NCI-H2196 treated with DMSO at 0.1 percent for 48 hours (cell line): ENCODE measurements around the gene JADE1.

Experiments used
- DNase-seq: peaks from one replicate; lab custom pipeline; 2025; ENCODE audit not compliant: unreplicated experiment; lab: John Stamatoyannopoulos, UW

JADE1 gene

DNA sequence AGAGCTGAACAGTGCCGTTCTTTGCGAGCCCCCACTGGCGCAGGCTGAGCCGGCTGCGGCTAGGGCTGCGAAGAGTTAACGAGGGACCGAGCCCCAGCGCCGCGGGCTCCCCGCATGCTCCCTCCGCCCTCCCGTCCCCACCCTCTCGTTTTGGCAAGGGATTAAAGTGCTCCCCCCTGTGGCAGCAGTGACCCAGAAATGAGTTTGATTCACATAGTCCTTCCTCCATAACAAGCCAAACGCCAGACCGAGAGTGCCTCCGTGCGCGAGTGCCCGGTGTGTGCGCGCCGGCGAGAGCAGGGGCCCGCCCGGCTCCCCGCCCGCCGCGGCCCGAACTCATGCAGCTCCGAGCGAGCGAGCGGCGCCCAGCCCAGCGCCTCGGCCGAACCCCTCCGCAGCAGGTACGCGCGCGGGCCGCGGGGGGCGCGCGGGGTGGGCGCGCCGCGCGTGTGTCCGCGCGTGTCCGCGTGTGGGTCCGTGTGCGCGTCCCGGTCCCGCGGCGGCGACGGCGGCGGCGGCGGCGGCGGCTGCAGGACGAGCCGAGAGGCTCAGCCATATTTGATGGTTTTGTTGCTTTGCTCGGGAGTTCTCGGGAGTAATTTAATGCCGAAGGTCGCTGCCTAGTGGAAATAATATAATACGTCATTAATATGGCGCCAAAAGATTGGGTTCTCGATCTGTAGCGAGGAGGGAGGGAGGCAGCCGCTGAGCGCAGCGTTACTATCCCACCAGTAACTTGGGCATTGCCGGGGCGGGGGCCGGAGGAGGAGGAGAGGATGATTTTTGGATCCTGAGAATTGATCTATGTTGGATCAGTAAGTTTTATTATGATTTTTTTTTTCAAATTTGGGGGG lies at the start of gene JADE1:
Gene JADE1 (plus strand): TSS at position 224 of the 854 bp plus-strand sequence. CDS start 22,059 bp downstream, outside the sequence.
- peak; percentile 62 for DNase-seq

- DNase-seq: no peak
Measured at GRCh38 chr4:128766781-128767180, 42.7 kb upstream of the JADE1 start.

GRCh38 chr4:128768373-128768996 lies 41.0 kb upstream of the JADE1 start:
- DNase-seq: no peak

DNA sequence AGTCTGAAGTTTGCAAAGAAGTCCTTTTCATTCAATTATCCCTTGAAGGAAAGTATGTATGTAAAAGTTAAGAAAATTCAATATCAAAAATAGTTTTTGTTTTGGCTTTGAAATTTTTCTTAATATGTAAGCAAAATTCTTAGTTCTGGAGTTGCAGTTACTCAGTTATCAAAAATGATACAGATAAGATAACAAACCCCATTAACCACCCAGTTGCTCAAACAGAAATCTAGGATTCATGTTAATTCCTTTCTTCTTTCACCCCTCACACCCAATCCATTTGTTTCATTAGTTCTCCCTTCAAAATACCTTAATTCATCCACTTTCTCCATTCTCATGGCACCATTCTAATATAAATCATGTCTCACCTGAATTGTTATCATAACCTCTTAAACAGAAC lies 40.5 kb upstream of the JADE1 start:
- no peak for DNase-seq

DNA sequence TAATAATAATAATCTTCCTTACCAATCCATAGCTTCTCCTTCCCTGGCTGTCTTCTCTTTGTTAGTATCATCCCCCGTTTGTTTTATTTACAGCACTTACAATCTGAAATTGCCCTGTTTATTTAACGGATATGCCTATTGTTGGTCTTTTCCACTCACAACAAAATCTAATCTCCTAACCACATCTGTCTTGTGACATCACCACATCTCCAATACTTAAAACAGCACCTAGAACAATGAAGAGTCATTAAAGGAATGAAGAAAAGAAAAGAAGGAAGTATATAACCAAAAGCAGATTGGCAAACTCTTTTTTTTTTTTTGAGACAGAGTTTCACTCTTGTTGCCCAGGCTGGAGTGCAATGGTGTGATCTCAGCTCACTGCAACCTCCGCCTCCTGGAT lies 38.7 kb upstream of the JADE1 start:
- no peak for DNase-seq

DNA sequence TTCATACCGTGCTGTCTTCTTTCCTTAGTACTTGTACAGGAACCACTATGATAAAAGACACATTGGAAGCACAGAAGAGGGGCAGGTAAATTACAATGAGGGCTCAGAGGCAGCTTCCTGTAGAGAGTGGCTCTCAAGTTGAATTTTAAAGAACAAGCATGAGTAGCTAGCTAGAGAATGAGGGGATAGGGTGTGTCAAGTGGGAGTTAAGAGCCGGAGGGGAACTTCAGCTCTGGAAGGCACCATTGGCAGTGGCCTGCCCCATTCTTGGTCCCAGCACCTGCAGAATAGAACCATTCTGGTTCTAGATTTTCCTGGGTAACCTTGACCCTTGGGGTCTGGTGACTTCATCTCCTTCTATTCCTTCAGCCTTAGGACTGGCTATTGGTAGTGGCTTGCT lies 34.0 kb upstream of the JADE1 start:
- DNase-seq: no peak

DNA sequence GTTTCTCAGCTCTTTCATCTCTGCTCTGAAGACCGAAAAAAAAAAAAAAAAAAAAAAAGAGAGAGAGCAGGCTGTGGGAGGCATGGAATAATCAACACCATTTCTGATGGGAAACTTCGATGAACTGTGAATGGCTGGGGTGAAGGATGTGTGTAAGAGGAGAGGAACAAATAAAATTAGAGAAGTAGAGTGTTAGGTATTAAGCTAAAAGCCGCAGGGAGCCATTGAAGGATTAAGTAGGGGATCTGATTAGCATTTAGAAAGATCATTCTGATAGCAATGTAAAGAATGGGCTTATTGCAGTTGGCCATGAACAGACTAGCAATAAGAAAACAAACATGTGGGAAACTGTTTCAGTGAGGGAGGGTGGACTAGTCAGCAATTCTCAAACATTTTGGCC lies 33.6 kb upstream of the JADE1 start:
- no peak for DNase-seq

- no peak for DNase-seq
Measured at GRCh38 chr4:128776794-128777216, 32.7 kb upstream of the JADE1 start.

DNA sequence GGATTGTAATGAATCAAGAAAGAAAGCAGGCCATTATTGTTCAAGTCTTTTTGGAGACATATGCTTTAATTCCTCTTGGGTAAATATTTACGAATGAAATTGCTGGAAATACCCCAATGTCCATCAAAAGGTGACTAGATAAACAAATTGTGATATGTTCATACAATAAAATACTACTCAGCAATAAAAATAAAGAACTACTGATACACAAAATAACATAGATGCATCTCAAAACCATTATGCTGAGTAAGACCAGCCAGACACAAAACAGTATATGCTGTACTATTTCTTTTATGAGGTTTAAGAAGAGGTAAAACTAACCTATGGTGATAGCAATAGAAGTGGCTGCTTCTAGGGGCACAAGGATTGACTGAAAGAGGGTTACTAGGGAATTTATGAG lies 28.8 kb upstream of the JADE1 start:
- DNase-seq: no peak

GRCh38 chr4:128782076-128782715 lies 27.3 kb upstream of the JADE1 start:
- DNase-seq: no peak

DNA sequence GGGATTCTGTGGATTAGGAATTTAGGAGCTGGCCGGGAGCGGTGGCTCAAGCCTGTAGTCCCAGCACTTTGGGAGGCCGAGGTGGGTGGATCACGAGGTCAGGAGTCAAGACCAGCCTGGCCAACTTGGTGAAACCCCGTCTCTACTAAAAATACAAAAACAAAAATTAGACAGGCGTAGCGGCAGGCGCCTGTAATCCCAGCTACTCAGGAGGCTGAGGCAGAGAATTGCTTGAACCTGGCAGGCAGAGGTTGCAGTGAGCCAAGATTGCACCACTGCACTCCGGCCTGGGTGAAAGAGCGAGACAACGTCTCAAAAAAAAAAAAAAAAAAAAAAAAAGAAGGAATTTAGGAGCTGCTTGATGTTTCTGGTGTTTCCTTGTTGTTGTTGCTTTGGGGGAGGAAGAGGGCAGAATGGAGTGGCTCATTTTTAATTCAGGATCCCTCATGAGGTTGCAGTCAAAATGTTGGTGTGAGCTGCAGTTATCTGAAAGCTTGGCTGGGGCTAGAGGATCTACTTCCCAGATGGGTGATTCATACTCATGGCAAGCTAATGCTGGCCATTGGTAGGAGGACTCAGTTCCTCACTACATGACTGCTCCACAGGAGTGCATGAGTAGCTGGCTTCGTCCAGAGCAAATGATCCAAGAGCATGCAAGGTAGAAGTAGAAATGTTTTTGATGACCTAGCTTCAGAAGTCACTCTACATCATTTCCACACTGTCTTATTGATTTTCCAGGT lies 26.5 kb upstream of the JADE1 start:
- DNase-seq: no peak

GRCh38 chr4:128787509-128788311 lies 21.8 kb upstream of the JADE1 start:
- no peak for DNase-seq

DNA sequence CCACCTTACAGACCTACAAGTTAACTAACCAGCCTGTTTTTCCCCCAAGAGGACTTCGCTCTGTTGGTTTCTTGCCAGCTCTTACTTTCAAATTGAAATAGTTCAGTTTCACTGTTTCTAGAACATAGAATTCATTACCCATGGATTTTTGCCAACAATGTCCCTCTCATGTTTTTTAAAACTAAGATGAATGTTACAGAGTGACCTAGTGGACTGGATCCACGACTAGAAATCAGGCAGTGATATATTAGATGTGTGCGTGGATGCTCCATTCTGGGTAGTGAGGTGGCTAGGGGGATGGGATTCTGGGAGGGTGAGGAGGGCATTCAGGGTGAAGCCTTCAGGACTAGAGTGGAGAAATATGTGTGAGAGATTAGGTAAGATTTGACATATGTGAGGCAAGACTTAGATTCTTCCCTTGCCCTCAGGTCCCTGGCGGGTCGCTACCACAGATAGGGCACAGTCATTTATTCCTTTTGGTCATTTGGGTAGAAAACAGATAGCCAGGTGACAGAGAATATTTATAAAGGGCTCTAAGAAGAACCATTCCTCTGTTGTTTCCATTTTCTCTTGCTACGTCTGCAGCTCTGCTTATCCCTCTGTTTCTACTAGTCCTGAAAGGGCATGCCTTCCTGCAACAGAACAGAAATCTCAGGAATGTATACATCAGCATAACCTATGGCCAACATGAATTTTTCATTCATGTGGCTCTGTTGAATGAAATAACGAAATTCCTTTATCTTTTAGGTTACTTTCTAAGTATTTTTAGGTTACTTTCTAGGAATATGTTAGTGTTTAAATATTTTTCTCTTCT lies 15.4 kb upstream of the JADE1 start:
- no peak for DNase-seq

DNA sequence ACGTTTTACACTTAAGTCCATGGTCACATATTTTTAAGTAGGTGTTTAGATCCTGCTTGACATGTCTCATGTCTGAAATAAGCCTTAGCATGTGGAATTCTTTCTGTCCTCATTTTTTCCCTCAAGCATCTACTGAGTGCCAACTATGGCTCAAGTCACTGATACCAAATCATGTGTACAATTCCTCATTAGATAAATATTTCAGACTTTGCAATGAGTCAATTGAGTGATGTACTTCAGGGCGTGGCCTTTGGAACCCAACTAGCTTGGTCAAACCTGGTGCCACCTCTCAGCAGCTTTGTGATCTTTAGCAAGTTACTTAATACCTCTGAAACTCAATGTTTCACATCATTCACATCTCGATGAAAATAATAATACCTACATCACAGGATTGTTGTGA lies 12.6 kb upstream of the JADE1 start:
- no peak for DNase-seq

GRCh38 chr4:128800284-128800683 lies 9.2 kb upstream of the JADE1 start:
- no peak for DNase-seq

- DNase-seq: no peak
Measured at GRCh38 chr4:128800701-128801284, 8.7 kb upstream of the JADE1 start.

DNA sequence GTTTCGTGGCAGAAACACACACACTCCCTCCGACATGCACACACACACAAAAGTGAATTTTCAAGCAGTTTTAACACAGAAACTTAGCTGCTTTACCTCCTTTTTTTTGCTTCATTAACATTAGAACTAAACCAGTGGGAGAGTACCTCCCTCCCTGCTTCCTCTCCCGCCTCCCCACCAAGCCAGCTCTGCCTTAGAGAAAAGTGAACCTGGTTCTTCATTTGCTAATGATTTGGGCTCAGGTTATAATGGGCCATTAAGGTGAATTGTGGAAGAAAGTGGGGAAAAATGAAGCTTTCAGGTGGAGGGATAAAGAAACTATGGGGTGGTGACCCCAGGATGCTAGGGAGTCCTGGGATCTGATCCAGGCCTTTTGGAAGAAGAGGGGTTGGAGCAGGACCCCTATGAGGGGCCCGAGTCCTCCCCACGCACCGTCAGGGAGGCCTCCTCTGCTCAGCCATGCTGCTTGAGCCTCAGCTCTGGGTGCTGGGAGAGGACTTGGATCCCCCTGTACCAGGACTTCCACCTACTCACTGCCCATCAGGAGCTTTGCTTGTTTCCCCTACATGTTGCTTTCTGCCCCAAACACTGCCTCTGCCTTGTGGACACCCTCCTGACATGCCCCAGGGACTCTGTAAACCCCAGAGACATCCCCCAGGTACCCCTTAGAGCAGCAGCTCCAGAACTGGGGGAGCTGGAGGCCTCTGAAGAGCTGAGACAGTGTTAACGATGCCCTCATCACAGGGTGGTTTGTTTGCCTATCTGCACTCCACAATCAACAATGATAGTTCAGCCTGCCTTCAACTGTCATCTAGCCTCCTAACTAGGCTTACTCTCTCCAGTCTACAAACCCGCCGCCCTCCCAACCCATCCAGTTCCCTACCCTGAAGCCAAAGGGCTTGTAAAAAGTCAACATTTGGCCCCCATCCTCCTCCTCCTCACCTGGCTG lies 6.5 kb upstream of the JADE1 start:
- no peak for DNase-seq

DNA sequence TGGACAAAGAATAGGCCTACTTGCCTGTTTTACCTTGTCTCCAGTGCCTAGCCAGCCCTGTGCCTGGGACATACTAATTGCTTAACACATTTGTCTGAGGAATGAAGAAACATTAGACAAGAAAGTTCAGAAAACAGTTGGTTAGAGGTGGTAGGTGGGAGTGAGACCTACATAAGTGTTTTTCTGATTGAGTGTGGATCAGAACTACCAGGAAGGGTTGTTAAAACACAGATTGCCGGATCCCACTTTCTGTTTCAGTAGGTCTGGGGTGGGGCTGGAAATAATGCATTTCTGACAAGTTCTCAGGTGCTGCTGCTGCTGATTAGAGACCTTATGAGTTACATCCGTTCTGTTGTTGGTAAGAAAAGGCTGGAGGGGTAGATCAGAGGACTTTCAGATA lies 5.7 kb upstream of the JADE1 start:
- DNase-seq: no peak
